OCI-LY3 (cell line): ENCODE data around the gene MYLK4.

ENCODE experiments used
- EZH2phosphoT487 ChIP-seq: fragments of 200-600 bp; shearing (Covaris generic); IDR thresholded peaks from 2 replicates; pipeline ENCODE4 v1.6.1; 2018; ENCODE audit warnings: antibody characterized with exemption, mixed run types, low read depth
- TF ChIP-seq, protein P1 (sequence below): fragments of 200-600, 300-600 bp; sonication (generic); IDR thresholded peaks from 2 replicates; pipeline ENCODE4 v1.5.1; 2014; ENCODE audit warnings: antibody characterized with exemption, low read length, low read depth

DNA sequence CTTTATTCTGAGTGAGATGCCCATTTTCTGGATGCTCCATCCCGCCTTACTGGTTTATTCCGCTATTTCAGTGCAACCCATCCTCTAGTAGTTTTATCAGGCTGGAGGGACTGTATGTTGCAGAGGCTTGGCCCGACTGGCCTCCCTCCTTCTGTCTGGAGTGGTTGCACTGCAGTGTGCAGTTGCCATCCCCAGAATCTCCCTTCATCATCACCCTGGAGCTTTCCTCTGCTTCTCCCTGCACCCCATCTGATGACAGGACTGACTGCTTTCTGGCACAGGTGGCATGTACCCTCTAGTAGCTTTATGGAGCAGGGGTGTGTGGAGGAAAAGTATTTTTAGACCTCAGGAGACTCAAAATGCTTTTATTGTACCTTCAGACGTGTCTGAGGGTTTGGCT, 35.5 kb upstream of the MYLK4 start:
- TF ChIP-seq, protein P1, sequence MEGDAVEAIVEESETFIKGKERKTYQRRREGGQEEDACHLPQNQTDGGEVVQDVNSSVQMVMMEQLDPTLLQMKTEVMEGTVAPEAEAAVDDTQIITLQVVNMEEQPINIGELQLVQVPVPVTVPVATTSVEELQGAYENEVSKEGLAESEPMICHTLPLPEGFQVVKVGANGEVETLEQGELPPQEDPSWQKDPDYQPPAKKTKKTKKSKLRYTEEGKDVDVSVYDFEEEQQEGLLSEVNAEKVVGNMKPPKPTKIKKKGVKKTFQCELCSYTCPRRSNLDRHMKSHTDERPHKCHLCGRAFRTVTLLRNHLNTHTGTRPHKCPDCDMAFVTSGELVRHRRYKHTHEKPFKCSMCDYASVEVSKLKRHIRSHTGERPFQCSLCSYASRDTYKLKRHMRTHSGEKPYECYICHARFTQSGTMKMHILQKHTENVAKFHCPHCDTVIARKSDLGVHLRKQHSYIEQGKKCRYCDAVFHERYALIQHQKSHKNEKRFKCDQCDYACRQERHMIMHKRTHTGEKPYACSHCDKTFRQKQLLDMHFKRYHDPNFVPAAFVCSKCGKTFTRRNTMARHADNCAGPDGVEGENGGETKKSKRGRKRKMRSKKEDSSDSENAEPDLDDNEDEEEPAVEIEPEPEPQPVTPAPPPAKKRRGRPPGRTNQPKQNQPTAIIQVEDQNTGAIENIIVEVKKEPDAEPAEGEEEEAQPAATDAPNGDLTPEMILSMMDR: no peak
- TF ChIP-seq EZH2phosphoT487: no peak
